GM21529 (cell line): ENCODE data around the gene CMTM4.
"Not testable (repeated sequence)": the region's sequence is repeated elsewhere in the genome, so short reads cannot be mapped to it uniquely, and the experiment has no call there.

Experiments used
- ATAC-seq: cut with Tn5 transposase; IDR thresholded peaks from one replicate; pipeline ENCODE4 v1.9.1; 2021; ENCODE audit not compliant: unreplicated experiment

Gene CMTM4

GRCh38 chr16:66649167-66649566, 47.4 kb downstream of the CMTM4 start:
- ATAC-seq: no peak

GRCh38 chr16:66647866-66648265, 48.7 kb downstream of the CMTM4 start:
- ATAC-seq: no peak

GRCh38 chr16:66641387-66641786, 55.2 kb downstream of the CMTM4 start:
- no peak for ATAC-seq

- ATAC-seq: no peak
Measured at GRCh38 chr16:66640724-66641314, 55.7 kb downstream of the CMTM4 start.

GRCh38 chr16:66639091-66639885, 57.3 kb downstream of the CMTM4 start:
- no peak for ATAC-seq

DNA sequence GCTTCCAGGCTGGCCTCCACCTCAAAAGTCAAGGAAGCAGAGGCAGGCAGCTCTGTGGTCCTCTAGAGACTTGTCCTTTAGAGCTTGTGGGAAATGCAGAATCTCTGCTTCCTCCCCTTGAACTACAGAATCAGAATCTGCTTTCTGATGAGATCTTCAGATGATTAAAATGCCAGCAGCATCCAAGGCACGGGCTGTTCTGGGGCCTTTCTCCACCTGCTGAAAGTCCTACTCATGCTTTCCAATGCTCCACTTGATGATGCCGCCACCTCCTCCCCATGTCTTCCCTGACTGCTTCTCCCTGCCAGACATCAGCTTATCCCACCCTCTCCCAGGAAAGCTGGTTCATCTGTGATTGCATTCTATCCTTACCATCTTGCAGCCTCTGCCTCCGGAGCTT, 58.7 kb downstream of the CMTM4 start:
- ATAC-seq: no peak

DNA sequence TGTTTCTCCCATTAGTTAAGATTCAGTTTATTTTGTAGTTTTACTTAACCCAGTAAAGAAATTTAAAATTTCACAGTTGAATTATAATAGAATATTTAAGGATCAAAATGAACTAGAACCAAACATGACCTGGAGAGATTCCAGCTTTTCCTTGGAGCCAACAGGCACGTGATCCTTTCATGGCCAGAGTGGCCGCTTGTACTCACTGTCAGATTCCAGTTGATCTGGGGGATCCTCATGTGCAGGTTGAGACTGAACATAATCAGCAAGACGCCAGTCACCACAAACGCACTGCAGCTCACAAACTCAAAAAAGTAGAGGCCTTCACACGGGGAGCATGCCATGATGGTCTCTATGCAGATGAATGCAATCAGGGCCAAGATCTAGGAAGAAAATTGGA, 60.3 kb downstream of the CMTM4 start:
- ATAC-seq: no peak

GRCh38 chr16:66635406-66635805, 61.1 kb downstream of the CMTM4 start:
- ATAC-seq: no peak

DNA sequence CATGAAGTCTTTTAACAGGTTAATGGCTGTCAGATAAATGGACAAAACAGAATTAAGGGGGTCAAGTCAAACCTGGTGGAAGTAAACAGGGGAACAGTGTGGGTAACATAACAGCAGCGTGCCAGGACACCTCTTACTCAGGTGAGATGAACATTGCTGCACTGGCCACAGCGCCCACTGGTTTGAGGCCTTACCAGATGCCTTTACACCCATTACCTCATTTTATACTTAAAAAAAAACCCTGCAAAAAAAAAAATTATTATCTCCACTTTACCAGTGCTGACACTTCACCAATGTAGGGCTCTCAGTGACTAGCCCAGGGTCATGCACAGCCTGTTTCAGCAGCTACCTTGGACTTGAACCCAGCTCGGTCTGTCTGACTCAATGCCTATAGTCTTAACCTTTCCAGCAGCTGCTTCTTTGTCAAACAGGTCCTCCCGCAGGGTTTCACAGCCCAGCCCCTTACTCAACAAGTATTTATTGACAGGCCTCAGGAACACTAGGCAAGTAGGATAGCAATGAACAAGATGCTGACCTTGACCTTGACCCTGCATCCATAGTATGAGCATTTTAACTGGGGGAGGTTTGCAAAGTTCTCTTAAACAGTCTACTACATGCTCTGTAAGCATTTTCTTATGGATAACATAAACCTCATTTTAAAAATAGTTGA, 61.9 kb downstream of the CMTM4 start:
- no peak for ATAC-seq

DNA sequence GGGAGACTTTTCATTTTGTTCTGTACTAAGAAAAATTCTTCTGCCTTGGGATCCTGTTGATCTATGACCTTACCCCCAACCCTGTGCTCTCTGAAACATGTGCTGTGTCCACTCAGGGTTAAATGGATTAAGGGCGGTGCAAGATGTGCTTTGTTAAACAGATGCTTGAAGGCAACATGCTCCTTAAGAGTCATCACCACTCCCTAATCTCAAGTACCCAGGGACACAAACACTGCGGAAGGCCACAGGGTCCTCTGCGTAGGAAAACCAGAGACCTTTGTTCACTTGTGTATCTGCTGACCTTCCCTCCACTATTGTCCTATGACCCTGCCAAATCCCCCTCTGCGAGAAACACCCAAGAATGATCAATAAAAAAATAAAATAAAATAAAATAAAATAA, 65.0 kb downstream of the CMTM4 start:
- not testable (repeated sequence) for ATAC-seq

DNA sequence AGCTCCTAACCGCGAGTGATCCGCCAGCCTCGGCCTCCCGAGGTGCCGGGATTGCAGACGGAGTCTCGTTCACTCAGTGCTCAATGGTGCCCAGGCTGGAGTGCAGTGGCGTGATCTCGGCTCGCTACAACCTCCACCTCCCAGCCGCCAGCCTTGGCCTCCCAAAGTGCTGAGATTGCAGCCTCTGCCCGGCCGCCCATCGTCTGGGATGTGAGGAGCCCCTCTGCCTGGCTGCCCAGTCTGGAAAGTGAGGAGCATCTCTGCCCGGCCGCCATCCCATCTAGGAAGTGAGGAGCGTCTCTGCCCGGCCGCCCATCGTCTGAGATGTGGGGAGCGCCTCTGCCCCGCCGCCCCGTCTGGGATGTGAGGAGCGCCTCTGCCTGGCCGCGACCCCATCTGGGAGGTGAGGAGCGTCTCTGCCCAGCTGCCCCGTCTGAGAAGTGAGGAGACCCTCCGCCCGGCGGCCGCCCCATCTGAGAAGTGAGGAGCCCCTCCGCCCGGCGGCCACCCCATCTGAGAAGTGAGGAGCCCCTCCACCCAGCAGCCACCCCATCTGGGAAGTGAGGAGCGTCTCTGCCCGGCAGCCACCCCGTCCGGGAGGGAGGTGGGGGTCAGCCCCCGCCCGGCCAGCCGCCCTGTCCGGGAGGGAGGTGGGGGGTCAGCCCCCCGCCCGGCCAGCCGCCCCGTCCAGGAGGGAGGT, 65.8 kb downstream of the CMTM4 start:
- not testable (repeated sequence) for ATAC-seq

DNA sequence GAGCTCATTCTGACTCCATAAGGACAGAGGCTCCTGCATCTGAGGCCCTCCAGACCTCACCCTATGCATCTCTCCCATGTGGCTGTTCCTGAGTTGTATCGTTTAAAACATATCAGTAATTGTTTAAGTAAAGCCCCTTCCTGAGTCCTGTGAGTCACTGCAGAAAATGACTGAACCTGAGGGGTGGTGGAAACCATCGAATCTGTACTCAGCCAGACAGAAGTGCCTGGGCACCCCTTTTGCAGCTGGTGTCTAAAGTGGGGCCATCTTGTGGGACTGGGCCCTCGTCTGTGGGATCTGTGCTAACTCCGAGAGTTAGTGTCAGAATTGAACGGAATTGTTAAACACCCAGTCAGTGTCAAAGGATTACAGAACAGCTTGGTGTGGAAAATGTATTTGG, 66.7 kb downstream of the CMTM4 start:
- no peak for ATAC-seq

GRCh38 chr16:66627611-66628378, 68.7 kb downstream of the CMTM4 start:
- ATAC-seq: not testable (repeated sequence)

GRCh38 chr16:66623755-66624154, 72.8 kb downstream of the CMTM4 start:
- ATAC-seq: no peak

DNA sequence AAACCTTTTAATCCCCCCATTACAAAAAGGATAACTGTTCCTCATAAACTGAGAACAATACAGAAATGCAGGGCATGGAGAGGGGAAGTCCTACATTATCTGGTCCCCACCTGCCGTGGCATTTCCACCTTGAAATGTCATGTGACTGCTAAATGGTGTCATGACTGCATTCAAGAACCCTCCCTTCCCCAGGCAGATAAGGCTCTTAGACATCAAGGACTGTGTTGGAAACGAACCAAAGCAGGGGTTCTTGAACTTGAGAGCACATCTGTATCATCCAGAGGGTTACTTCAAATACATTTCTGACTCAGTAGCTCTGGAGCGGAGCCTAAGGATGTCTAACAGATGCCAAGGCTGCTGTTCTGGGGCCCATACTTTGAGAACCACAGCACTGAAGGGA, 73.7 kb downstream of the CMTM4 start:
- no peak for ATAC-seq

- ATAC-seq: no peak
Measured at GRCh38 chr16:66621973-66622372, 74.6 kb downstream of the CMTM4 start.

- no peak for ATAC-seq
Measured at GRCh38 chr16:66620429-66620795, 76.1 kb downstream of the CMTM4 start.

DNA sequence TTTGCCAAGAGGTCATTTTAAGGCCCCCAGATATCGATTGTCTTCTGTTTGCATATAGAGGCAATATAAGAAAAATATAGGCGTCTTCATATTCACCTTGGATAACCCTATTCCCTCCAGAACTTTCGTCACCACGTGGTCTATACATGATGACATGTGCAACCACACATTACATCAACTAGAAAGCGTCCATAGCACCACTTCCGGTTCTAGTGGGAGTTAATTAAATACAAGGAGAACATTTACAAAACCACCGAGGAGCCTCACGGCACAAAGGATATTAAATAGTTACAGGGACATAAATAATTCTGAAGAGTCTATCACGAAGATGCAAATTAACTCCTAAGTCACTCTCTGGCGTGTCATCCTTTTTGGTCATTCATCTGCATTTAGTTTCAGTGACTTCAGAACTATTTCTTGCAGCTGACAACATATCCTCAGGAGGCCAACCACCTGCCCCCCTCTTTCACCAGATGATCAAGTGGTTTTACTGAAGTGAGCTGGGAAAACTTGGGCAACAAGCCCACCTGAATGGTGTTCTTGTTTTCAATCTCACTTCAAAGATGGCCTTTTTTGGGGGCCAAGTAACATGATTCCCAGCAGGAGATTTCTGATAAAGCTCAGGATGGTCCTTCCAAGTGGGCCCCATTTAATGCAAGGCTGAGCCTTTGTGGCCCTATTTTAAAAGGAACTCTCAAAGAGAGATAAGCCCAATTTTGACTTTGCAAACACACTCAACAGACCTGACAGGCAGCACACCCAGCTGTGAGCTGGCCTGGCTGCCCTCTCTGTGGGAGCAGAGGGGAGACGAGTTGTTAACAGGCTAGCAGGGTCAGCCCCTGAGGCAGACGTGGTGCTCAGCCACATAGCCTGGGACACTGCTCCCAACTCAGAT, 76.8 kb downstream of the CMTM4 start:
- no peak for ATAC-seq

GRCh38 chr16:66618588-66619375, 77.8 kb downstream of the CMTM4 start:
- no peak for ATAC-seq
